Measurements from ENCODE around the gene KDM6B.

GRCh38 chr17:7864995-7865650, 31.1 kb downstream of the KDM6B start:
- TF ChIP-seq EP300 (IDR thresholded peaks at IDR 0.05) (no peak), POLR2A (IDR thresholded peaks at IDR 0.05) (no peak), CTCF (IDR thresholded peaks at IDR 0.05) (no peak)
